ENCODE data around the gene EIF3K. TPM values are rescaled to one million over a fixed set of nuclear protein-coding genes. Genes with fewer than 3 reads are reported as not detected.

Gene EIF3K
- total RNA-seq, 1 experiment from 2014 or later, result 2,011 TPM

- Histone ChIP-seq H3K4me1 (ENCODE audit: control insufficient read depth, insufficient read depth, low read length) (peaks cover 100% of the 10 kb centered on the region), H3K36me3 (ENCODE audit: control insufficient read depth, insufficient read depth, low read length) (peaks cover 22% of the 10 kb centered on the region; the same call in 1 of the 2 replicates), H3K27ac (ENCODE audit: low read length) (peak overlapping the region; percentile 96), H3K4me3 (ENCODE audit: low read depth in 2 of 2, low read length in 2 of 2) (no peak overlapping the region), H3K9me3 (ENCODE audit: control insufficient read depth, insufficient read depth, low read depth, low read length) (no peaks in the 10 kb centered on the region), H3K27me3 (ENCODE audit: control insufficient read depth, insufficient read depth, low read length) (no peaks in the 10 kb centered on the region)
- BruUV-seq (replicated peaks), result no TSS peak
- POLR2A ChIA-PET, result interaction anchor here (0.6 to 1.0 kb wide), 2 partner anchors 12 to 137 kb away, joined by 3 to 9 read pairs; no protein-coding TSS in a partner anchor
- TF ChIP-seq SIN3A (IDR thresholded peaks at IDR 0.05; ENCODE audit: borderline replicate concordance, insufficient read depth, low read depth, low read length) (no peak), TCF7L2 (IDR thresholded peaks at IDR 0.05; ENCODE audit: low read depth, low read length) (peak; percentile 91)
- CTCF ChIA-PET, result interaction anchor here (1.2 kb wide), 1 partner anchor 10 kb away, joined by 5 read pairs; no protein-coding TSS in a partner anchor
- intact Hi-C loops (cut with micrococcal nuclease; ENCODE audit: unreplicated experiment), result no loop called here
- DNase-seq (ENCODE audit: low read depth, low spot score) (no peak), ATAC-seq (no peak)
- in situ Hi-C loops (cut with HindIII; ENCODE audit: low pct_unique_long_range_greater_than_20kb, low sequenced_read_pairs), result loop anchor here (25.0 kb wide), 2 partner anchors 1126 to 1676 kb away; partner anchors contain the start of genes C19orf47, LEUTX and PLD3
Observed at GRCh38 chr19:38661136-38661535, 42.1 kb downstream of the EIF3K start.

GRCh38 chr19:38661996-38662395, 43.0 kb downstream of the EIF3K start:
- intact Hi-C loops (cut with micrococcal nuclease; ENCODE audit: unreplicated experiment) (no loop called here), in situ Hi-C loops (cut with HindIII; ENCODE audit: low pct_unique_long_range_greater_than_20kb, low sequenced_read_pairs) (loop anchor here (25.0 kb wide), 2 partner anchors 1125 to 1675 kb away; partner anchors contain the start of genes C19orf47, LEUTX and PLD3)
- peaks cover 19% of the 10 kb centered on the region; the same call in 1 of the 2 replicates for H3K36me3 ChIP-seq (ENCODE audit: control insufficient read depth, insufficient read depth, low read length)
- BruUV-seq (replicated peaks), result no TSS peak
- H3K4me3 ChIP-seq (ENCODE audit: low read depth in 2 of 2, low read length in 2 of 2), result peak overlapping the region in 1 of 2 experiments; percentile 5; a peak in 2 of 4 replicates
- H3K9me3 ChIP-seq (ENCODE audit: control insufficient read depth, insufficient read depth, low read depth, low read length), result no peaks in the 10 kb centered on the region
- DNase-seq (ENCODE audit: low read depth, low spot score) (no peak), ATAC-seq (no peak)
- CTCF ChIA-PET, result interaction anchor here (0.7 to 1.1 kb wide), 4 partner anchors 25 to 126 kb away, joined by 3 to 7 read pairs (median 4); no protein-coding TSS in a partner anchor
- peaks cover 100% of the 10 kb centered on the region for H3K4me1 ChIP-seq (ENCODE audit: control insufficient read depth, insufficient read depth, low read length)
- POLR2A ChIA-PET, result interaction anchor here (0.5 to 3.7 kb wide), 9 partner anchors 9 to 36 kb away, joined by 3 to 23 read pairs (median 10); partner anchors contain the start of gene ACTN4
- no peak; the same call in 1 of the 2 replicates for TF ChIP-seq TCF7L2 (IDR thresholded peaks at IDR 0.05; ENCODE audit: low read depth, low read length)
- TF ChIP-seq, protein P1, sequence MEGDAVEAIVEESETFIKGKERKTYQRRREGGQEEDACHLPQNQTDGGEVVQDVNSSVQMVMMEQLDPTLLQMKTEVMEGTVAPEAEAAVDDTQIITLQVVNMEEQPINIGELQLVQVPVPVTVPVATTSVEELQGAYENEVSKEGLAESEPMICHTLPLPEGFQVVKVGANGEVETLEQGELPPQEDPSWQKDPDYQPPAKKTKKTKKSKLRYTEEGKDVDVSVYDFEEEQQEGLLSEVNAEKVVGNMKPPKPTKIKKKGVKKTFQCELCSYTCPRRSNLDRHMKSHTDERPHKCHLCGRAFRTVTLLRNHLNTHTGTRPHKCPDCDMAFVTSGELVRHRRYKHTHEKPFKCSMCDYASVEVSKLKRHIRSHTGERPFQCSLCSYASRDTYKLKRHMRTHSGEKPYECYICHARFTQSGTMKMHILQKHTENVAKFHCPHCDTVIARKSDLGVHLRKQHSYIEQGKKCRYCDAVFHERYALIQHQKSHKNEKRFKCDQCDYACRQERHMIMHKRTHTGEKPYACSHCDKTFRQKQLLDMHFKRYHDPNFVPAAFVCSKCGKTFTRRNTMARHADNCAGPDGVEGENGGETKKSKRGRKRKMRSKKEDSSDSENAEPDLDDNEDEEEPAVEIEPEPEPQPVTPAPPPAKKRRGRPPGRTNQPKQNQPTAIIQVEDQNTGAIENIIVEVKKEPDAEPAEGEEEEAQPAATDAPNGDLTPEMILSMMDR (IDR thresholded peaks at IDR 0.05), result no peak
- no peak for TF ChIP-seq SIN3A (IDR thresholded peaks at IDR 0.05; ENCODE audit: borderline replicate concordance, insufficient read depth, low read depth, low read length)
- no peak for TF ChIP-seq REST (IDR thresholded peaks at IDR 0.05; ENCODE audit: insufficient read depth in 1 of 2, low read depth in 2 of 2, low read length in 1 of 2)
- no peak for TF ChIP-seq POLR2AphosphoS5 (IDR thresholded peaks at IDR 0.05; ENCODE audit: low read depth, low read length)
- H3K27me3 ChIP-seq (ENCODE audit: control insufficient read depth, insufficient read depth, low read length), result no peaks in the 10 kb centered on the region
- H3K27ac ChIP-seq (ENCODE audit: low read length), result peak overlapping the region; percentile 96
